ENCODE results near the gene ZNF532.

Gene ZNF532

DNA sequence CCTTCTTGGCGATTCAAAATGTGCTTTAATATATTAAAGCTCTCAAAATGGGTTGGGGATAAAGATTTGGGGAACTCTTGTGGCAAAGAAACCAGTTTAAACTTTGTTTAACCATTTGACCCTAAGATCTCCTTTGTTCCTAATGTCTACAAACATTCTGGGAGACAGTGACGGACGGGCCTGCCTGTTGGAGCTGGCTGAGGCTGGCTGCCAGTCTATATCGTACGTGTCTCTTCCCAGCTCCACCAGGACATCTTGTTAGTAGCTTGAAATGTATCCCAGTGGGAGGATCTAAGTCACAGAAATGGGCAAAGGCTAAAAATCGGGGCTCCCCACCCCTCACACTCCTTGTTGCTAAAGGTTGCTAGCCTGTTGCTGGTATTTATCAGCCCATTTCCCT, 30.7 kb downstream of the ZNF532 start:
- Mint-ChIP-seq H3K36me3 (ENCODE audit: low read depth) (no peaks in the 10 kb centered on the region), H3K4me1 (ENCODE audit: low read depth) (peaks cover 18% of the 10 kb centered on the region), H3K4me3 (no peak overlapping the region), H3K27ac (no peak overlapping the region), H3K9me3 (no peaks in the 10 kb centered on the region), H3K27me3 (peaks cover 9% of the 10 kb centered on the region)
- DNase-seq = no peak

DNA sequence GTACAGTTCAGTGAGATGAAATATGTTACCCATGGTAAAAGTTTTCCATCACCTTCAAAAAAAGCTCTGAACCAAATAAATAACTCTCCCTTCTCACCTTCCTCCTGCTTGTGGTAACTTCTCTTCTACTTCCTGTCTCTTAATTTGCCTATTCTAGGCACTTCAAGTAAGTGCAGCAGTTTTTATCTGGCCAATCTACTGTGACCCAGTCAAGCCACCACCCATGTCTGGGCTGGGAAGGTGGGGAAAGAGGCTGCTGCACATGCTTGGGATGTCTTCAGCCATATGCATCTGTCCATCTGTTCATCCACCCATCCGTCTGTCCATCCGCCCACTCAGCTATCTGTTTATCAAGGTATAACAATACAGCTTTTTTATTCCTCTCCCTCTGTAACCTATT, 31.6 kb downstream of the ZNF532 start:
- no peaks in the 10 kb centered on the region for H3K36me3 Mint-ChIP-seq (ENCODE audit: low read depth)
- peaks cover 8% of the 10 kb centered on the region for H3K27me3 Mint-ChIP-seq
- H3K4me3 Mint-ChIP-seq = no peak overlapping the region
- no peak overlapping the region for H3K27ac Mint-ChIP-seq
- peaks cover 18% of the 10 kb centered on the region for H3K4me1 Mint-ChIP-seq (ENCODE audit: low read depth)
- H3K9me3 Mint-ChIP-seq = no peaks in the 10 kb centered on the region
- DNase-seq = no peak

DNA sequence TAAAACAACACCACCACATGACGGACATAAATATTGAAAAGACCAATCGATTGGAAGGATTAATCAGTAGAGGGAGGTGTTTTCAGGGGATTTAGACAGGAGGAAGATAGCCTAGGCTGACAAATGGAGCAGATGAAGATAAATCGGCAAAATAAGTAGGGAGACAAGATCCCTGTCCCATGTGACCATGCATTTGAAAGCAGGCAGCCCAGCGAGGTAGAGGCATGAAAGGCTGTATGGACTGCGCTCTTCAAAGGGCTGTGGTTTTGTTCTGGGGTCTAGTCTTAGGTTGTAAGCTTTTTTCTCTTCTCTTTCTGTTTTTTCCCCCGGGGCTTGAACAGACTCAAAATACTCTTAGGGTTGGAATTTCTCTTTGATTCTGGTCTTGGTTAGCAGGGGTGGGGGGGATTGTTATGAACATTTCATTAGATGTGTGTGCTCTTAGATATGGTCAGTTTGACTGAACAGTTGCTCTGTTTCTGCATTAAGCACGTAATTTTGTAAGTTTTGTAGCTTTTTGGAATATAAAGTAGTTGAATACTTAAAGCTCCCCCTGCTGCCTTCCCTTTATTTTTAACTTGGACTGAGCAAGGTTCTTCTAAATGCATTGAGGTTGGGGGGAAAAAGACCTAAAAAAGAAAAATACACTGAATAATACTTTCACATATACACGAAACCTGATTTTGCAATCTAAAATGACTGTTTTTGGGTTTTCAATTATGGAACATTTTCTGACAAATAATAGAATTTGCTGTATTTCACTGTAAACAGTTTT, 32.2 kb downstream of the ZNF532 start:
- DNase-seq = no peak
- Mint-ChIP-seq H3K27ac (no peak overlapping the region), H3K36me3 (ENCODE audit: low read depth) (no peaks in the 10 kb centered on the region), H3K4me1 (ENCODE audit: low read depth) (peaks cover 15% of the 10 kb centered on the region), H3K9me3 (no peaks in the 10 kb centered on the region), H3K27me3 (peaks cover 3% of the 10 kb centered on the region), H3K4me3 (no peak overlapping the region)

- Mint-ChIP-seq H3K9me3 (no peaks in the 10 kb centered on the region), H3K4me3 (no peak overlapping the region), H3K27me3 (peaks cover 3% of the 10 kb centered on the region), H3K36me3 (ENCODE audit: low read depth) (no peaks in the 10 kb centered on the region), H3K4me1 (ENCODE audit: low read depth) (peaks cover 15% of the 10 kb centered on the region), H3K27ac (no peak overlapping the region)
- no peak for DNase-seq
Measured at GRCh38 chr18:58898010-58898799, 33.5 kb downstream of the ZNF532 start.

DNA sequence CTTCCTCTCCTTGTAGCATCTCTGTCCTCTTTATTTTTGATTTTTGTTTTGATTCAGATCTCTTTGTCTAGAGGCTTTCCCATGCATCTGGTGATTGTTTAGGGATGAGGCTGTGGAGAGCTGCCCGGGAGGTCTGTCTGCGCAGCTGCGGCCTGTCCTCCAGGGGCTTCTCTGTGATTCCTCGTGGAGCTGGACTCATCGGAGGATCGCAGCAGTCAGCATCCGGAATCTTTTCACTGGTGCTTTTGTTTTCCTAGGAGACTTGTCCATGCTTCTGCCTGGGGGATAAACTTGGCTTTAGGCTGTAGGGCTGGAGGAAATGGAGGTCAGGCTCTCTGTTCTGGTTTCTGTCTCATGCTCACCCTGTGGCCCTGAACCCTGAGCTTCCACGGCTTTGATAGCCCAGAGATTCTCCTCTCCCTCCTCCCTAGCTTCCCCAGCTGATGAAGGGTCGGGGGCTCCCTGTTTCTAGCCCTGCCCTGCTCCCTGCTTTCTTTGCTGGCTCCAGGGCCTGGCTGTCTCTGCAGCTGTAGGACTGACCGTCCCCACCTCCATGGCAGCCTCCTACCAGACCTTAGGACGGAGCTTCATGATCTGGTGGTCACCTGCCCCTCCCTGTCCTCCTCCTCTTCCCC, 35.5 kb downstream of the ZNF532 start:
- no peaks in the 10 kb centered on the region for H3K9me3 Mint-ChIP-seq
- H3K27me3 Mint-ChIP-seq = peaks cover 3% of the 10 kb centered on the region
- H3K4me3 Mint-ChIP-seq = no peak overlapping the region
- H3K36me3 Mint-ChIP-seq (ENCODE audit: low read depth) = no peaks in the 10 kb centered on the region
- no peak for DNase-seq
- H3K27ac Mint-ChIP-seq = no peak overlapping the region
- peaks cover 11% of the 10 kb centered on the region for H3K4me1 Mint-ChIP-seq (ENCODE audit: low read depth)

GRCh38 chr18:58901143-58901542, 36.5 kb downstream of the ZNF532 start:
- Mint-ChIP-seq H3K9me3 (no peaks in the 10 kb centered on the region), H3K4me1 (ENCODE audit: low read depth) (peaks cover 8% of the 10 kb centered on the region), H3K27ac (no peak overlapping the region), H3K36me3 (ENCODE audit: low read depth) (no peaks in the 10 kb centered on the region), H3K27me3 (peaks cover 8% of the 10 kb centered on the region), H3K4me3 (no peak overlapping the region)
- DNase-seq = no peak

GRCh38 chr18:58901783-58902182, 37.1 kb downstream of the ZNF532 start:
- peaks cover 12% of the 10 kb centered on the region for H3K27me3 Mint-ChIP-seq
- H3K36me3 Mint-ChIP-seq (ENCODE audit: low read depth) = no peaks in the 10 kb centered on the region
- peaks cover 2% of the 10 kb centered on the region for H3K4me1 Mint-ChIP-seq (ENCODE audit: low read depth)
- no peak overlapping the region for H3K27ac Mint-ChIP-seq
- H3K4me3 Mint-ChIP-seq = no peak overlapping the region
- no peaks in the 10 kb centered on the region for H3K9me3 Mint-ChIP-seq
- no peak for DNase-seq

GRCh38 chr18:58902961-58903360, 38.3 kb downstream of the ZNF532 start:
- DNase-seq = no peak
- Mint-ChIP-seq H3K4me3 (no peak overlapping the region), H3K27ac (no peak overlapping the region), H3K4me1 (ENCODE audit: low read depth) (no peaks in the 10 kb centered on the region), H3K9me3 (no peaks in the 10 kb centered on the region), H3K27me3 (peaks cover 19% of the 10 kb centered on the region), H3K36me3 (ENCODE audit: low read depth) (no peaks in the 10 kb centered on the region)

DNA sequence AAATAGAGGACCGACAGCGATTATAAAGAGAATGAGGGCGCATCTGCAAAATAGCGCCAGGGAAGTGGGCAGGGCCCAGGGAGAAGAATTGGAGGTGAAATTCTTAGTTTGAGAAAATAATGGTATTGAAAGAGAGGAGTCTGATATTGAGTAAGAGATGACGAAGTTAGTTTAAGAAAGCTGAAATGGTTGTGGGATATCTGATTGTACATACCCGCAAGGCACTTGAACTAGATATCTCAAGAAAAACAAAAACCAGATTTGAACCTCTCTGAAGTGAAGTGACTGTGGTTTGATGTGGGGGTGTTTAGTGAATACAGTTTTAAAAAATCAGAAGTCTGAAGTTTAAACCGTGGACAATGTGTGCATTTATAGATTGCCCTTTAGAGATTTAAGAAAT, 38.9 kb downstream of the ZNF532 start:
- no peak overlapping the region for H3K4me3 Mint-ChIP-seq
- H3K9me3 Mint-ChIP-seq = no peaks in the 10 kb centered on the region
- peaks cover 23% of the 10 kb centered on the region for H3K27me3 Mint-ChIP-seq
- no peaks in the 10 kb centered on the region for H3K4me1 Mint-ChIP-seq (ENCODE audit: low read depth)
- H3K27ac Mint-ChIP-seq = no peak overlapping the region
- no peaks in the 10 kb centered on the region for H3K36me3 Mint-ChIP-seq (ENCODE audit: low read depth)
- DNase-seq = no peak

DNA sequence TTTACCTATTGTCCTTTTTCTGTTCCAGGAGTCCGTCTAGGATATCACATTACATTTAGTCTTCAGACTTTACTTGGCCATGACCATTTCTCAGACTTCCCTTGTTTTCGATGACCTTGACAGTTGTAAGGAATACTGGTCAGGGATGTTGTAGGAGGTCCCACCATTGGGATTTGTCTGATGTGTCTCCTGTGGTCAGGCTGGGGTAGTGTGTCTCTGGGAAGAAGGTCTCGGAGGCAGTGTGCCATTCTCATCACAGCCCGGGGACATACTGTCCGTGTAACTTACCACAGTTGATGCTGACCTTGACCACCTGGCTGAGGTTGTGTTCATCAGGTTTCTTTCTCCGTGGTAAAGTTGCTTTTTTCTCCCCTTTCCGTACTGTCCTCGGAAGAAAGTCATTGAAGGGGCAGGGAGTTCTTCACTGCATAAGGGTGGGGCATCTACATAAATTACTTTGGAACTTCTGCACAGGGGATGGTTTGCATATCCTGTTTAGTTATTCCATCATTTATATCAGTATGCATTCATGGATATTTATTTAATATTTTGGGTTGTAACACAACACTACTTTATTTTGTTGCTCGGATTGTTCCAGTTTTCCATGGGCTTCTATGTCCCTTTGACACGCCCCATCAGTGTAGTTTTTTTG, 41.2 kb downstream of the ZNF532 start:
- no peak for DNase-seq
- no peak overlapping the region for H3K27ac Mint-ChIP-seq

DNA sequence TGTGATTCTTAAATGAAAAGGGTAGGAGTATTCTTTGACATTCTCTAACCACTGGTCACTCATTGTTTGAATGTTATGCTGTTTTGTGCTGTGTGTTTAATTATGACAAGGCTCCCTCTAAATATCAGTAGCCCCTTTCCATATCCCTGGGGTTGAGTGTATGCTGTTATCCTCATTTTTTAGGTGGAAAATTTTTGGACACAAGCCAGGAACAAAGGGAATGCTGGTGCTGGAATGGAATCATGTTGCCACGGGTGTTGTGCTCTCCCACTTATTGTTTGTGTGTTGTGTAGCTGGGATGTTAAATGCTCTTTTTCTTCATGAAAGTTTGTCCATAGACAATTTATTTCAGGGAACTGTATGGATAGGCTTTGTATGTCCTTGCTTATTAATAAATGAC, 43.3 kb downstream of the ZNF532 start:
- H3K4me3 Mint-ChIP-seq = no peak overlapping the region
- H3K27me3 Mint-ChIP-seq = peaks cover 30% of the 10 kb centered on the region

More for the DNA sequence above, 41.2 kb downstream of the ZNF532 start:
- H3K4me1 Mint-ChIP-seq (ENCODE audit: low read depth) = no peaks in the 10 kb centered on the region
- H3K9me3 Mint-ChIP-seq = no peaks in the 10 kb centered on the region
- H3K4me3 Mint-ChIP-seq = no peak overlapping the region
- no peaks in the 10 kb centered on the region for H3K36me3 Mint-ChIP-seq (ENCODE audit: low read depth)
- peaks cover 26% of the 10 kb centered on the region for H3K27me3 Mint-ChIP-seq

GRCh38 chr18:58909521-58909920, 44.8 kb downstream of the ZNF532 start:
- no peak overlapping the region for H3K27ac Mint-ChIP-seq
- H3K36me3 Mint-ChIP-seq (ENCODE audit: low read depth) = no peaks in the 10 kb centered on the region
- no peaks in the 10 kb centered on the region for H3K9me3 Mint-ChIP-seq
- no peak overlapping the region for H3K4me3 Mint-ChIP-seq
- peaks cover 8% of the 10 kb centered on the region for H3K4me1 Mint-ChIP-seq (ENCODE audit: low read depth)
- peaks cover 30% of the 10 kb centered on the region for H3K27me3 Mint-ChIP-seq
- no peak for DNase-seq

More for the DNA sequence above, 43.3 kb downstream of the ZNF532 start:
- Mint-ChIP-seq H3K4me1 (ENCODE audit: low read depth) (peaks cover 3% of the 10 kb centered on the region), H3K9me3 (no peaks in the 10 kb centered on the region), H3K27ac (no peak overlapping the region), H3K36me3 (ENCODE audit: low read depth) (no peaks in the 10 kb centered on the region)
- DNase-seq = no peak

DNA sequence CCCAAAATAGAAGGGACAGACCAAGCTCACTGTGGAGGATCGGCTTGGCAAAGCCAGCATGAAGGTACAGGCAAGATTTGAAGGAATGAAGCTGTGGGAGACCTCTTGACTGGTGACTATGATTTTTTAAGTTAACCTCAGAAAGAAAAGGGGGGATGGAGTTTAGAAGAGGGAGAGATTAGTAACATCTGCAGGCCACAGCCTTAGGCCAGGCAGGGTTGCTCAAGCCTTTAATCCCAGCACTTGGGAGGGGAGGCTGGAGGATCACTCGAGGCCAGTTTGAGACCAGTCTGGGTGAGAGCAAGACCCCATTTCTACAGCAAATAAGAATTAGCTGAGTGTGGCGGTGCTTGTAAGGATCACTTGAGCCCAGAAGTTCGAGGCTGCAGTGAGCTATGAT, 46.6 kb downstream of the ZNF532 start:
- Mint-ChIP-seq H3K4me1 (ENCODE audit: low read depth) (peaks cover 8% of the 10 kb centered on the region), H3K4me3 (no peak overlapping the region), H3K27ac (no peak overlapping the region), H3K27me3 (peaks cover 24% of the 10 kb centered on the region), H3K36me3 (ENCODE audit: low read depth) (no peaks in the 10 kb centered on the region), H3K9me3 (no peaks in the 10 kb centered on the region)
- DNase-seq = no peak

DNA sequence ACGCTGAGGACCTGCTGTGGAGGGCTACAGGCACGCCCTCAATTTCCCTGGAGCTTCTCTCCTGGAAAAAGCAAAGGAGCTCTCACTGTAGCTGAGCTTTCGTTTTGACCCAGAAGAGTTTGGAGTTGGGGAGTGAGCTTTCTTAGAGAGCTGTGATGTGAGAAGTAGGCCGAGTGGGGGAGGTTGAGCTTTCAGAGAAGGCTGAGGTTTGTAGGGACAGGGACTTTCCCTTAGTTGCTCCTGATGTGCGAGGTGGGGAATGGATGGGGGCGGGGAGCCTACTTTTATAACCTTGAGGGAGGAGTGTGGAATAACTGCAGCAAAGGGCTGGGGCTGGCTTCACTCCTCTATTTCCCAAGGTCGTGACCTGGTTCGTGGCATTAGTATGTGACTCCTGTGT, 47.1 kb downstream of the ZNF532 start:
- Mint-ChIP-seq H3K4me3 (no peak overlapping the region), H3K4me1 (ENCODE audit: low read depth) (peaks cover 8% of the 10 kb centered on the region), H3K27ac (no peak overlapping the region), H3K36me3 (ENCODE audit: low read depth) (no peaks in the 10 kb centered on the region), H3K9me3 (no peaks in the 10 kb centered on the region), H3K27me3 (peaks cover 22% of the 10 kb centered on the region)
- no peak for DNase-seq
